NT2/D1 (cell line): Measurements from ENCODE around the gene TCN1.

Experiments
- SUZ12 ChIP-seq: IDR thresholded peaks from 2 replicates; pipeline ENCODE4 v1.6.1; 2011; ENCODE audit not compliant: insufficient read length, insufficient read depth; ENCODE audit errors: extremely low read depth
- YY1 ChIP-seq: IDR thresholded peaks from 2 replicates; pipeline ENCODE4 v1.6.1; 2011; ENCODE audit not compliant: insufficient read length, insufficient read depth

GRCh38 chr11:59847626-59848025 is 18.7 kb downstream of the TCN1 start:
- TF ChIP-seq YY1 (no peak), SUZ12 (no peak)
